AG09309 (cell line): ENCODE results near the gene COL18A1.
"Not testable (repeated sequence)": the region's sequence is repeated elsewhere in the genome, so short reads cannot be mapped to it uniquely, and the experiment has no call there.

Experiments used
- DNase-seq: peaks from one replicate; pipeline ENCODE4 v3.0.0-alpha.2; 2010; ENCODE audit warnings: low read depth
- H3K4me3 ChIP-seq: 2 replicates; pipeline ENCODE4 v1.5.1; 2011; ENCODE audit warnings: mild to moderate bottlenecking, low read depth, low read length, moderate library complexity; ENCODE audit not compliant: control insufficient read depth
- TF ChIP-seq, protein P1 (sequence below): IDR thresholded peaks from 2 replicates; pipeline ENCODE4 v1.5.1; 2011; ENCODE audit warnings: mild to moderate bottlenecking, low read depth, low read length, inconsistent platforms; ENCODE audit not compliant: insufficient read depth, control insufficient read depth; ENCODE audit errors: missing control alignments

COL18A1 gene

DNA sequence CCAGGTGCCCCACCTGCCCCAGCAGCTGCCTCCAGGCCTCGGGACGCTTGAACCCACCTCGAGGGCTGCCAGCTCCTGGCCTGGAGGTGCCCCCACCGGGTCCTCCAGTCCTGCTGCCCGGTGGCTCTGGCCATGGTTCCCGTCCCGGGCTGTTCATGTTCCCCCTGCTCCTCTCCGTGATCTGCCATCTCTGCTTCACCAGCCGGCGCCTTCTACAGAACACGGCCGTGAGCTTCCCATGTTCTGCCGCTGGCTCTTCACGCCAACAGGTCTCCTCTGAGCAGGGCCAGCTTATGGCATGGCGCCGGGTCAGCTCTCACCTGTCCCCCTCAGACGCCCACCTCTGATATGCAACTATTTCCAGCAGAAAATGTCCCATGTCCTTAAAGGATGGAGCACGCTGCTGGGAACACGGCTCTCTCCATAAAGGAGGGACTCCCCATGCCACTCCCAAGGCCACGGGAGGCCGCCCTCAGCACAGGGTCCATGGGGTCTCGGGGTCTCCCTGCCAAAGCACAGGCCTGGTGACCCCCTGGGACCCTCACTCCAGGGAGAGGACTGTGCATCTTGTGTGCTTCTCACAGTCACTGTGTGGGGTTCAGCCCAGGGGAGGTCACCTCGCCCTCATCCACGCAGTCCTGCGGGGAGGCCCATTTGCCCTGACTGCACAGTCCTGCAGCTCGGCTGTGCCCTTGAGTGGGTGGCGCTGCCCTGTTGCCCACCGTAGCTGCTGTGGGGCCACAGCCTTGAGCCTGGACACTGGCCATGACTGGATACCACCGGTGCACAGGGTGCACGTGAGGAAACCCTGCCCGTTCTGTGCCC lies 36.7 kb downstream of the COL18A1 start:
- TF ChIP-seq, protein P1, sequence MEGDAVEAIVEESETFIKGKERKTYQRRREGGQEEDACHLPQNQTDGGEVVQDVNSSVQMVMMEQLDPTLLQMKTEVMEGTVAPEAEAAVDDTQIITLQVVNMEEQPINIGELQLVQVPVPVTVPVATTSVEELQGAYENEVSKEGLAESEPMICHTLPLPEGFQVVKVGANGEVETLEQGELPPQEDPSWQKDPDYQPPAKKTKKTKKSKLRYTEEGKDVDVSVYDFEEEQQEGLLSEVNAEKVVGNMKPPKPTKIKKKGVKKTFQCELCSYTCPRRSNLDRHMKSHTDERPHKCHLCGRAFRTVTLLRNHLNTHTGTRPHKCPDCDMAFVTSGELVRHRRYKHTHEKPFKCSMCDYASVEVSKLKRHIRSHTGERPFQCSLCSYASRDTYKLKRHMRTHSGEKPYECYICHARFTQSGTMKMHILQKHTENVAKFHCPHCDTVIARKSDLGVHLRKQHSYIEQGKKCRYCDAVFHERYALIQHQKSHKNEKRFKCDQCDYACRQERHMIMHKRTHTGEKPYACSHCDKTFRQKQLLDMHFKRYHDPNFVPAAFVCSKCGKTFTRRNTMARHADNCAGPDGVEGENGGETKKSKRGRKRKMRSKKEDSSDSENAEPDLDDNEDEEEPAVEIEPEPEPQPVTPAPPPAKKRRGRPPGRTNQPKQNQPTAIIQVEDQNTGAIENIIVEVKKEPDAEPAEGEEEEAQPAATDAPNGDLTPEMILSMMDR: no peak
- H3K4me3 ChIP-seq: no peak overlapping the region
- no peak for DNase-seq

DNA sequence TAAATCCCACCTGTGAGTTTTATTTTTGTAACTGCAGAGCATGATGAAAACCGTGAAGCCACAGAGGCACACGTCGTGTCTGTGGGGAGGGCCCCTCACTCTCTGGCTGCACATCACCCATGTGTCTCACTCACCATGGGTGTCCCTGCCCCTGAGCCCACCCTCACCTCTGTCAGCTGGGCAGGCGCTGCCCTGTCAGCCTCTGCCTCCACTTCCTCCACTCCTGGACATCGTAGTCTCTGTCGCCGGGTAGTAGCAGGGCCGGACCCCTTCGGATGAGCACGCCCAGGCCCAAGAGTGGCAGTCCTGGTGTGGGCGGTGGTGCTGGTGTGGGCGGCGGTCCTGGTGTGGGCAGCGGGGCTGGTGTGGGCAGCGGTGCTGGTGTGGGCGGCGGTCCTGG lies 37.3 kb downstream of the COL18A1 start:
- TF ChIP-seq, protein P1: no peak
- H3K4me3 ChIP-seq: no peak overlapping the region
- DNase-seq: no peak

DNA sequence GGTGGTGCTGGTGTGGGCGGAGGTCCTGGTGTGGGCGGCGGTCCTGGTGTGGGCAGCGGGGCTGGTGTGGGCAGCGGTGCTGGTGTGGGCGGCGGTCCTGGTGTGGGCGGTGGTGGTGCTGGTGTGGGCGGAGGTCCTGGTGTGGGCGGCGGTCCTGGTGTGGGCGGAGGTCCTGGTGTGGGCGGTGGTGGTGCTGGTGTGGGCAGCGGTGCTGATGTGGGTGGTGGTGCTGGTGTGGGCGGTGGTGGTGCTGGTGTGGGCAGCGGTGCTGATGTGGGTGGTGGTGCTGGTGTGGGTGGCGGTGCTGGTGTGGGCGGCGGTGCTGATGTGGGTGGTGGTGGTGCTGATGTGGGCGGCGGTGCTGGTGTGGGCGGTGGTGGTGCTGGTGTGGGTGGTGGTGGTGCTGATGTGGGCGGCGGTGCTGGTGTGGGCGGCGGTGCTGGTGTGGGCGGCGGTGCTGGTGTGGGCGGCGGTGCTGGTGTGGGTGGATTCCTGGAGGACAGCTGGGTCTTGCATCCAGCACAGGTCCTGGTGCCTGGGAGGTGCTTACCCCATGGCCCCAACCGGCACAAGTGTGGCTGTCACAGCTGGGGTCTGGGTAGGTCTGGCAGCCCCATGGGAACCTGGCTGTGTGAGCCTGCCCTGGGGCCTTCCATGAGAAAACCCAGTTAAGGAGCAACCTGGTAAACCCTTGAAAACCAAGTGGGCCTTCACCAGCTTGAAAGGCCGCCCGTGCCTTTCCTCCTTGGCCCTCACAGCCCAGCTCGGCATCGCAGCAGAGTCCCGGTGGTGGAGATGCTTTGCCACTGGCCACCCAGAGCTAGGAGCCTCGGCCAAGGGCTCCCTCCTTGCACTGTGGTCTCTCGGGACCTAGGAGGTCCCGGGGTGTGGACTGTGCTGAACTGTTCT lies 38.0 kb downstream of the COL18A1 start:
- DNase-seq, H3K4me3 ChIP-seq: not testable (repeated sequence)

DNA sequence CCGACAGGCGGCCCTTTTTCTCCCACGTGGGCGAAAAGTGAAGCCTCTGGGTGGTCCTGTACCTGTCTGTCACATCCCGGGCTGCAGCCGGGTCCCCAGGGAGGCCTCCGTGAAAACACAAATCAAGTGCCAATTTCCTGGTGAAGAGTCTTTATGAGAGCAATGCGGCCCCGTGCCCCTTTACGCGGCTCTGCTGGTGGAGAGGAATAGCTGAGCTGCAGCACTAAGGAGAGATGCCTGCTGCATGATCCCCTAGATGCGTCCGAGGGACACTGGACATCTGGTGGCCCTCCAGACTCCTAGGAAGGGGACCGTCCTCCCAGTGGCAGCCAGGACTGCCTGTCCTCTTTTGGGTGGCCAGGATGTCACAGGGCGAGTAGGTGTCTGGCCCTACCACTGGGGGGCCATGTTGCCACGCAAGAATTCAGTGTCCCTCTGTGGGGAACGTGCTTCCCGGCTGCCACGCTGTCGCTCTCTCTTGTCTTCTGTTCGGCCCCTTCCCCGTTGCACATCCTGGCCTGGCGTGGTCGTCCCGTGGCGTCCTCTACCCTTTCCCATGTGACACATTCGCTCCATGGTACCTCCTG lies 38.7 kb downstream of the COL18A1 start:
- no peak for DNase-seq
- TF ChIP-seq, protein P1: peak; percentile 23
- no peak overlapping the region for H3K4me3 ChIP-seq

DNA sequence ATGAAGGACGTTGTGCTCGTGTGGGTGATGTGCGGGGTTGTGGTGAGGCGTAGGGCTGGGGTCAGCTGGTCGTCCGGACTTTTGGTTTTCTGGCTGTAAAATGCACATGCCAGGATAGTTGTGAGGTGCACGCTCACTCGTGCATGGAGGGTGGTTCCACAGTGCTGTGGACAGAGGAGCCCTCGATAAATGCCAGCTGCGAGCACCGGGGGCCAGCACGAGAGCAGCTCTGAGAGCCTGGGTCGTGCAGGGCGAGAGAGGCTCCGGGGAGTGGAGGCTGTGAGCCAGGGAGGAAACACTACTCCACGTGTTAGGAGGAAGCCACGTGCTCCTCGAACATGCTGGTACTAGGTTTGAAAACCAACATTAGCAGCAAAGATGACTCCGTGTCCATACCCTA lies 39.4 kb downstream of the COL18A1 start:
- TF ChIP-seq, protein P1: no peak
- H3K4me3 ChIP-seq: no peak overlapping the region
- no peak for DNase-seq

DNA sequence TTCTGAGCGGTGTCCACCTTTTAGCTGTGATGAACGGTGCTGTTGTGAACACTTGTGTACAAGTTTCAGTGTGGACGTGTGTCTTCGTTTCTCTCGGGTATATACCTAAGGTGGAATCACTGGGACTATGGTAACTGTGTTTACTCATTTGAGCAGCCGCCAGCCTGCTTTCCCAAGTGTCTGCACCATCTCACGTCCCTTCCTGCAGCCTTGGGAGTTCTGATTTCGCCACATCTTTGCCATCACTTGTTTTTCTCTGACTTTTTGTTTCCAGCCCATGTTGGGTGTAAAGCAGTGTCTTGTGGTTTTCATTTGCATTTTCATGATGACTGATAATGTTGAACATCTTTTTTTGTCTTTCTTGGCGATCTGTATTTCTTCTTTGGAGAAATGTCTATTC lies 40.4 kb downstream of the COL18A1 start:
- TF ChIP-seq, protein P1: no peak
- DNase-seq: no peak
- no peak overlapping the region for H3K4me3 ChIP-seq
